GM12875 (cell line): ENCODE data around the gene FRMD4A.

Experiments used
- H3K4me3 ChIP-seq: one replicate; pipeline ENCODE4 v1.5.1; 2011; ENCODE audit warnings: low read depth, low read length, control low read depth
- TF ChIP-seq, protein P1 (sequence below): IDR thresholded peaks from 2 replicates; pipeline ENCODE4 v1.5.1; 2011; ENCODE audit warnings: low read depth, mild to moderate bottlenecking, control low read depth, inconsistent platforms, low read length, moderate library complexity, borderline replicate concordance; ENCODE audit not compliant: insufficient read depth

The FRMD4A gene

GRCh38 chr10:14125564-14125963, 205.2 kb downstream of the FRMD4A start:
- TF ChIP-seq, protein P1, sequence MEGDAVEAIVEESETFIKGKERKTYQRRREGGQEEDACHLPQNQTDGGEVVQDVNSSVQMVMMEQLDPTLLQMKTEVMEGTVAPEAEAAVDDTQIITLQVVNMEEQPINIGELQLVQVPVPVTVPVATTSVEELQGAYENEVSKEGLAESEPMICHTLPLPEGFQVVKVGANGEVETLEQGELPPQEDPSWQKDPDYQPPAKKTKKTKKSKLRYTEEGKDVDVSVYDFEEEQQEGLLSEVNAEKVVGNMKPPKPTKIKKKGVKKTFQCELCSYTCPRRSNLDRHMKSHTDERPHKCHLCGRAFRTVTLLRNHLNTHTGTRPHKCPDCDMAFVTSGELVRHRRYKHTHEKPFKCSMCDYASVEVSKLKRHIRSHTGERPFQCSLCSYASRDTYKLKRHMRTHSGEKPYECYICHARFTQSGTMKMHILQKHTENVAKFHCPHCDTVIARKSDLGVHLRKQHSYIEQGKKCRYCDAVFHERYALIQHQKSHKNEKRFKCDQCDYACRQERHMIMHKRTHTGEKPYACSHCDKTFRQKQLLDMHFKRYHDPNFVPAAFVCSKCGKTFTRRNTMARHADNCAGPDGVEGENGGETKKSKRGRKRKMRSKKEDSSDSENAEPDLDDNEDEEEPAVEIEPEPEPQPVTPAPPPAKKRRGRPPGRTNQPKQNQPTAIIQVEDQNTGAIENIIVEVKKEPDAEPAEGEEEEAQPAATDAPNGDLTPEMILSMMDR, result no peak
- no peak overlapping the region for H3K4me3 ChIP-seq

DNA sequence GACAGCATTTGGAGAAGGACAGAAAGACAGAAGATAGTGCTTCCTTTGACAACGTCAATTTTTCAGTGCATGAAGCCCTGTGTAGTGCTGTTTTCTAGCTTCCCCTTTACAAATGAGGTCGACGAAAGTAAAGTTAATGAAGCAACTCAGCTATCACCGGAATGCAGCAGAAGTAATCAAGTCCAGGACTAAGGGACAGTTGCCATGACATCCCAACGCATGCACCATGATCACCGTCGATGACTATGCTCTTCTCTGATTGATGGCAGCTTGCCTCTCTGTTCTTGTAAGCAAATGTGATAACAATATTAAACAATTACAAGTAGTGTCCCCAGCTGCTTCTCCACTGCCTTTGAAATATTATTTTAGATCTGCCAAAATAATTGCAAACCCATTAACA, 205.8 kb downstream of the FRMD4A start:
- no peak overlapping the region for H3K4me3 ChIP-seq
- TF ChIP-seq, protein P1, result no peak

DNA sequence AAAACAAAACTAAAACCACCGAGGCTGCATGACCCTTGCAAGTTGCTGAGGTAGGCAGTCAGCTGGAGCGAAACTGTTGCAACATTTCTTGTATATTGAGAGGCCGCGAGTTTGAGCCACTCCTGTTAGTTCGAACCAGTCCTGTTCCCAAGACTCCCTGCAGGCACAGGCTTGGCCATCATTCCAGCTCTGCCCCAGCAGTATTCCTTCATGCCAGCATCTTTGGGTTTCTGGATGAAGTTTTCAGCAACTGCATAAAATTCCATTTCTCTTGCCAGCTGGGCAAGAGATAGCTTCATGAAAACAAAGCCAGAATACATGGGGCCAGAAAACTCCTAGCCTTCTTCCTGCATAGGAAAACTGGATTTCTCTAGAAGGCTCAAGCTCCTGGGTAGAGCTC, 207.6 kb downstream of the FRMD4A start:
- H3K4me3 ChIP-seq, result no peak overlapping the region
- TF ChIP-seq, protein P1, result no peak

- H3K4me3 ChIP-seq, result no peak overlapping the region
- TF ChIP-seq, protein P1, result no peak
These were observed 209.9 kb downstream of the FRMD4A start for GRCh38 chr10:14120812-14121211.

DNA sequence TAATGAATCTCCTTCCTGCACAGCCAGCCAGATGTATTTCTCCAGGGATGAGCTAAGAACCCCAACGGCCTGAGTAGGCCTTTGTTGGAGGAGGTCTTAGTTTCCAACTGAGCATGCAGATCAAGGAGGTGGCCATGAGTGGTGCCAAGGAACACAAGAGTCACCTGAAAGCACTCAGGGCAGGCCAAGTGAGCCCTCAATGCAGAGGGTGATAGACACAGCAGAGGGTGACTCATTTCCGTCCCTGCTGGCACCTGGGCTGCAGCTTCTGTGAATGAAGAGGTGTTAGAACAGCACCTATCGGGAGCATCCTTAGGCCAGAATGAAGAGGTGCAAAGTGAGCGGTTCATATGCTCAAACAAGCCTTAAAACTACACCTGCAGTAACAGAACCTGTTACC, 211.8 kb downstream of the FRMD4A start:
- TF ChIP-seq, protein P1, result no peak
- H3K4me3 ChIP-seq, result no peak overlapping the region

- H3K4me3 ChIP-seq, result no peak overlapping the region
- TF ChIP-seq, protein P1, result no peak
These were observed 213.9 kb downstream of the FRMD4A start for GRCh38 chr10:14116837-14117236.

GRCh38 chr10:14116021-14116420, 214.7 kb downstream of the FRMD4A start:
- H3K4me3 ChIP-seq, result no peak overlapping the region
- TF ChIP-seq, protein P1, result no peak
